HepG2 (cell line): ENCODE results near the gene KIRREL3.

Experiments used
- CEBPB ChIP-seq: IDR thresholded peaks from 2 replicates; pipeline ENCODE4 v1.6.1; 2011; ENCODE audit warnings: low read depth, low read length, improper control_type of control experiment, borderline replicate concordance
- ESRRA ChIP-seq: sonication (generic); formaldehyde crosslinking; IDR thresholded peaks from 2 replicates; pipeline ENCODE4 v1.5.1; 2020; ENCODE audit warnings: mild to moderate bottlenecking, low read depth, missing genetic modification reagents
- HCFC1 ChIP-seq: fragments of 150-350 bp; IDR thresholded peaks from 2 replicates; pipeline ENCODE4 v1.6.1; 2014; ENCODE audit warnings: low read depth, low read length
- HMGA1 ChIP-seq: sonication (generic); formaldehyde crosslinking; conservative IDR thresholded peaks from 2 replicates; pipeline ENCODE4 v1.4.0; 2020; ENCODE audit warnings: missing genetic modification reagents
- MLLT10 ChIP-seq: sonication (generic); formaldehyde crosslinking; IDR thresholded peaks from 2 replicates; pipeline ENCODE4 v1.4.0; 2020; ENCODE audit warnings: missing genetic modification reagents
- ZMYM2 ChIP-seq: sonication (generic); formaldehyde crosslinking; IDR thresholded peaks from 2 replicates; pipeline ENCODE4 v1.8.0; 2022; ENCODE audit warnings: mild to moderate bottlenecking, missing genetic modification reagents
- ZNF510 ChIP-seq: sonication (generic); formaldehyde crosslinking; IDR thresholded peaks from 2 replicates; pipeline ENCODE4 v1.4.0; 2020; ENCODE audit warnings: low read depth, mild to moderate bottlenecking, missing genetic modification reagents
- TF ChIP-seq, protein P1 (sequence below): sonication (generic); formaldehyde crosslinking; IDR thresholded peaks from 2 replicates; pipeline ENCODE4 v1.4.0; 2020; ENCODE audit warnings: mild to moderate bottlenecking, missing genetic modification reagents

DNA sequence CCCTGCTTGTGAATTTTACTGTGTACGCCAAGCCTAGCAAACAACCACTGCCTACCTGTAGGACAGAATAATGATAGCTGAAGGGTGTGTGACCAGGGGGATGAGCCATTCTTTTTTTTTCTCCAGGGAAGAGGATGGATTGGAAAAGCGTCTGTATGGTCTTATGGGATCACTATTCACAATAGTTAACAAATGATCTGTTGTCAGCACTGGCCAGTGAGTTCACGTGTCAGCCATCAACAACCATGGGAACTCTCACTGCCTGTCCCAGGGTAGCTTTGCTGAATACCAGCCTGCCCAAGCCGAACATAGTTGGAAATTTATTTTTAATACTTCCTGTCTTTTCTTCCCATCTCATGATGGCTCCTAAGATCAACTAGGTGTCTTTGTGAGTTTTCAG is 474.9 kb downstream of the KIRREL3 start:
- no peak for TF ChIP-seq HMGA1 (CRISPR knock-in tag)
- TF ChIP-seq MLLT10 (CRISPR knock-in tag) = no peak
- TF ChIP-seq ZMYM2 = no peak
- TF ChIP-seq CEBPB = no peak
- no peak for TF ChIP-seq ESRRA (CRISPR knock-in tag)
- TF ChIP-seq, protein P1, sequence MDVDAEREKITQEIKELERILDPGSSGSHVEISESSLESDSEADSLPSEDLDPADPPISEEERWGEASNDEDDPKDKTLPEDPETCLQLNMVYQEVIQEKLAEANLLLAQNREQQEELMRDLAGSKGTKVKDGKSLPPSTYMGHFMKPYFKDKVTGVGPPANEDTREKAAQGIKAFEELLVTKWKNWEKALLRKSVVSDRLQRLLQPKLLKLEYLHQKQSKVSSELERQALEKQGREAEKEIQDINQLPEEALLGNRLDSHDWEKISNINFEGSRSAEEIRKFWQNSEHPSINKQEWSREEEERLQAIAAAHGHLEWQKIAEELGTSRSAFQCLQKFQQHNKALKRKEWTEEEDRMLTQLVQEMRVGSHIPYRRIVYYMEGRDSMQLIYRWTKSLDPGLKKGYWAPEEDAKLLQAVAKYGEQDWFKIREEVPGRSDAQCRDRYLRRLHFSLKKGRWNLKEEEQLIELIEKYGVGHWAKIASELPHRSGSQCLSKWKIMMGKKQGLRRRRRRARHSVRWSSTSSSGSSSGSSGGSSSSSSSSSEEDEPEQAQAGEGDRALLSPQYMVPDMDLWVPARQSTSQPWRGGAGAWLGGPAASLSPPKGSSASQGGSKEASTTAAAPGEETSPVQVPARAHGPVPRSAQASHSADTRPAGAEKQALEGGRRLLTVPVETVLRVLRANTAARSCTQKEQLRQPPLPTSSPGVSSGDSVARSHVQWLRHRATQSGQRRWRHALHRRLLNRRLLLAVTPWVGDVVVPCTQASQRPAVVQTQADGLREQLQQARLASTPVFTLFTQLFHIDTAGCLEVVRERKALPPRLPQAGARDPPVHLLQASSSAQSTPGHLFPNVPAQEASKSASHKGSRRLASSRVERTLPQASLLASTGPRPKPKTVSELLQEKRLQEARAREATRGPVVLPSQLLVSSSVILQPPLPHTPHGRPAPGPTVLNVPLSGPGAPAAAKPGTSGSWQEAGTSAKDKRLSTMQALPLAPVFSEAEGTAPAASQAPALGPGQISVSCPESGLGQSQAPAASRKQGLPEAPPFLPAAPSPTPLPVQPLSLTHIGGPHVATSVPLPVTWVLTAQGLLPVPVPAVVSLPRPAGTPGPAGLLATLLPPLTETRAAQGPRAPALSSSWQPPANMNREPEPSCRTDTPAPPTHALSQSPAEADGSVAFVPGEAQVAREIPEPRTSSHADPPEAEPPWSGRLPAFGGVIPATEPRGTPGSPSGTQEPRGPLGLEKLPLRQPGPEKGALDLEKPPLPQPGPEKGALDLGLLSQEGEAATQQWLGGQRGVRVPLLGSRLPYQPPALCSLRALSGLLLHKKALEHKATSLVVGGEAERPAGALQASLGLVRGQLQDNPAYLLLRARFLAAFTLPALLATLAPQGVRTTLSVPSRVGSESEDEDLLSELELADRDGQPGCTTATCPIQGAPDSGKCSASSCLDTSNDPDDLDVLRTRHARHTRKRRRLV = no peak
- TF ChIP-seq HCFC1 = no peak
- no peak for TF ChIP-seq ZNF510 (CRISPR knock-in tag)
